Effector memory CD4-positive, alpha-beta T cell (primary cell): ENCODE measurements around the gene CENPI.
"Not testable (repeated sequence)": the region's sequence is repeated elsewhere in the genome, so short reads cannot be mapped to it uniquely, and the experiment has no call there.

Experiments used
- DNase-seq, 3 donors: peaks; one replicate each; pipeline ENCODE4 v3.0.0-alpha.2; 2020
- H3K27ac ChIP-seq: 2 replicates; pipeline ENCODE4 v1.7.0; 2013; ENCODE audit warnings: mild to moderate bottlenecking, low read length, moderate library complexity; ENCODE audit not compliant: insufficient read depth, poor library complexity, severe bottlenecking
- H3K27me3 ChIP-seq: replicated peaks from 2 replicates; pipeline ENCODE4 v1.7.0; 2013; ENCODE audit warnings: mild to moderate bottlenecking, low read length; ENCODE audit not compliant: insufficient read depth, control insufficient read depth, poor library complexity, severe bottlenecking
- H3K36me3 ChIP-seq: 2 replicates; pipeline ENCODE4 v1.7.0; 2013; ENCODE audit warnings: mild to moderate bottlenecking, low read length, moderate library complexity; ENCODE audit not compliant: control insufficient read depth, insufficient read depth
- H3K4me1 ChIP-seq: 2 replicates; pipeline ENCODE4 v1.7.0; 2013; ENCODE audit warnings: low read length, mild to moderate bottlenecking; ENCODE audit not compliant: control insufficient read depth, insufficient read depth, poor library complexity, severe bottlenecking
- H3K4me3 ChIP-seq: 2 replicates; pipeline ENCODE4 v1.7.0; 2013; ENCODE audit warnings: low read length, low read depth, mild to moderate bottlenecking; ENCODE audit not compliant: insufficient read depth, poor library complexity, severe bottlenecking
- H3K9me3 ChIP-seq: 2 replicates; pipeline ENCODE4 v1.7.0; 2013; ENCODE audit warnings: mild to moderate bottlenecking, low read length, moderate library complexity; ENCODE audit not compliant: control insufficient read depth
- total RNA-seq, 3 donors: gene quantifications; one replicate each; lab custom pipeline; 2026; lab: John Stamatoyannopoulos, UW

The CENPI gene, protein sequence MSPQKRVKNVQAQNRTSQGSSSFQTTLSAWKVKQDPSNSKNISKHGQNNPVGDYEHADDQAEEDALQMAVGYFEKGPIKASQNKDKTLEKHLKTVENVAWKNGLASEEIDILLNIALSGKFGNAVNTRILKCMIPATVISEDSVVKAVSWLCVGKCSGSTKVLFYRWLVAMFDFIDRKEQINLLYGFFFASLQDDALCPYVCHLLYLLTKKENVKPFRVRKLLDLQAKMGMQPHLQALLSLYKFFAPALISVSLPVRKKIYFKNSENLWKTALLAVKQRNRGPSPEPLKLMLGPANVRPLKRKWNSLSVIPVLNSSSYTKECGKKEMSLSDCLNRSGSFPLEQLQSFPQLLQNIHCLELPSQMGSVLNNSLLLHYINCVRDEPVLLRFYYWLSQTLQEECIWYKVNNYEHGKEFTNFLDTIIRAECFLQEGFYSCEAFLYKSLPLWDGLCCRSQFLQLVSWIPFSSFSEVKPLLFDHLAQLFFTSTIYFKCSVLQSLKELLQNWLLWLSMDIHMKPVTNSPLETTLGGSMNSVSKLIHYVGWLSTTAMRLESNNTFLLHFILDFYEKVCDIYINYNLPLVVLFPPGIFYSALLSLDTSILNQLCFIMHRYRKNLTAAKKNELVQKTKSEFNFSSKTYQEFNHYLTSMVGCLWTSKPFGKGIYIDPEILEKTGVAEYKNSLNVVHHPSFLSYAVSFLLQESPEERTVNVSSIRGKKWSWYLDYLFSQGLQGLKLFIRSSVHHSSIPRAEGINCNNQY
- 0.77 to 1.0 (median 0.96) reads per million in 3 donors for total RNA-seq

GRCh38 chrX:101097546-101098453 lies at the start of gene CENPI:
TSS of gene CENPI (plus strand) at chrX:101098204. CDS start at chrX:101101071, 2,867 bp downstream.
- H3K27ac ChIP-seq, result peak within 1 kb of the TSS; percentile 75

GRCh38 chrX:101051153-101051548 lies 46.9 kb upstream of the CENPI start:
- Histone ChIP-seq H3K4me3 (peak overlapping the region; percentile 68), H3K27me3 (no peaks in the 10 kb centered on the region), H3K4me1 (peaks cover 8% of the 10 kb centered on the region), H3K36me3 (no peaks in the 10 kb centered on the region), H3K27ac (peak overlapping the region; percentile 91), H3K9me3 (no peaks in the 10 kb centered on the region)
- no peak for DNase-seq

More at GRCh38 chrX:101097546-101098453, at the start of gene CENPI:
- Histone ChIP-seq H3K36me3 (no peaks in the 10 kb centered on the region), H3K9me3 (no peaks in the 10 kb centered on the region), H3K4me3 (peak within 1 kb of the TSS; percentile 51), H3K4me1 (no peaks in the 10 kb centered on the region), H3K27me3 (no peaks in the 10 kb centered on the region)
- peak; percentile 88 to 89 (median 89) for DNase-seq

DNA sequence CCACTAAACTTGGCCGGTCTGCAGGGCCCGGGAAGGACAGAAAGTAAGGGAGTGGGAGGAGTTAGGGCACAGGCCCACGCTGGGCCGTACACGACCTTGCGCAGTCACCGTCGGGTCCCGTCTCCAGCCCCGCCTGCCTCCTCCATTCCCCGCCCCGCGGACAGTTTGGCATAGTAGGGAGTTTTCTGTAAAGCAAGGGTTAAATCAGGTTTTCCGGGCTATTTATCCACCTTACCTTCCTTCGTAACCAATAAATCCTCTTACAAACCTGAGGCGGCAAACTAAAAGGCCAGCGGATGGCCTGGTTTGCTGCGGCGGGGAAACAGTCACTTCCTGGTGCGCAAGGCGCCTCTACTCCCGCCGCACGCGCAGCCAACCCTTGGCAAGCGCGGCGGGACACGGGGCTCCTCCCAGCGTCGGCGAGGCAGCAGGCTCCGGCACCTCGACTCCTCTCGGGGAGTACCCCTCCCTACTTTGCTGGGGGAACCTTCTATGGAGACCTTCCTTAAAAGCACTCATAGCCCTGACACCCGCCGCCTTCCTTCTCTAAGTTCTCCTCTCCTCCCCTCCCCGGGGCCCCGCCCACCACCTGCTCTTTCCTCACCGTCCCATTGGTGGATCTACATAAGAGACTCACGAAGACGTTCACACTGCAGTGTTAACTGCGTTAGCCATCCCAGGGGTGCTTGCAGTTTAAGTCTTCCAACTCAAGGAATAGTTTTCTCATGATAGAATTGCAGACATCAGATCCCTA lies 46.3 kb upstream of the CENPI start, which contains the start of gene TRMT2B:
TSS of gene TRMT2B (minus strand) at position 563 of the 754 bp plus-strand sequence. CDS start 9,822 bp downstream, outside the sequence.
- Histone ChIP-seq H3K4me3 (peak within 1 kb of the TSS; percentile 68), H3K4me1 (peaks cover 8% of the 10 kb centered on the region), H3K27me3 (no peaks in the 10 kb centered on the region), H3K36me3 (no peaks in the 10 kb centered on the region), H3K9me3 (no peaks in the 10 kb centered on the region), H3K27ac (peak within 1 kb of the TSS; percentile 91)
- DNase-seq, result peak; percentile 55 to 69 (median 68)

DNA sequence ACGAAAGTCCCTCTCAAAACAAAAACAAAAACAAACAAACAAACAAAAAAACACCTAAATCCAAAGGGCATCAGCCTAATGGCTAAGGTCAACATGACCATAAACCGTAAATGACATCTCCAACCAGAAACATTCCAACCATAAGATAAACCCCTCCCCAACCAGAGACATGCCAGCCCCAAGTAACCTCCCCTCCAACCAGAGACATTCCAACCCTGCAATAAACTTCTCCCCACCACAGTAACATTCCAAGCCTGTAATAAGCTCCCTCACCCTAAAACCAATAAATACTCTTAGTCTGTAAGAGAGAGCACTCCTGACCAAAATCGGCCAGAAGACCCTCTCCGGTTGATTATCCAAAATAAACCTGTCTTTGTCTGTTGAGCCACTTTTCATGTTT lies 41.5 kb upstream of the CENPI start:
- H3K4me1 ChIP-seq, H3K9me3 ChIP-seq, H3K27me3 ChIP-seq, H3K27ac ChIP-seq, DNase-seq, H3K36me3 ChIP-seq, H3K4me3 ChIP-seq: not testable (repeated sequence)

GRCh38 chrX:101057093-101057714 lies 40.8 kb upstream of the CENPI start:
- Histone ChIP-seq H3K27ac (no peak overlapping the region), H3K4me1 (peaks cover 2% of the 10 kb centered on the region), H3K36me3 (no peaks in the 10 kb centered on the region), H3K27me3 (no peaks in the 10 kb centered on the region), H3K9me3 (no peaks in the 10 kb centered on the region), H3K4me3 (no peak overlapping the region)
- DNase-seq, result no peak

GRCh38 chrX:101062176-101062575 lies 35.8 kb upstream of the CENPI start:
- Histone ChIP-seq H3K4me1 (no peaks in the 10 kb centered on the region), H3K9me3 (no peaks in the 10 kb centered on the region), H3K27me3 (no peaks in the 10 kb centered on the region), H3K4me3 (no peak overlapping the region), H3K27ac (no peak overlapping the region), H3K36me3 (no peaks in the 10 kb centered on the region)
- DNase-seq, result no peak

- no peaks in the 10 kb centered on the region for H3K4me1 ChIP-seq
- H3K36me3 ChIP-seq, result no peaks in the 10 kb centered on the region
- H3K9me3 ChIP-seq, result no peaks in the 10 kb centered on the region
- H3K27ac ChIP-seq, result no peak overlapping the region
- no peak overlapping the region for H3K4me3 ChIP-seq
- no peak for DNase-seq
- no peaks in the 10 kb centered on the region for H3K27me3 ChIP-seq
Observed at GRCh38 chrX:101071582-101071981, 26.4 kb upstream of the CENPI start.

- no peak for DNase-seq
- no peak within 1 kb of the TSS for H3K27ac ChIP-seq
- no peaks in the 10 kb centered on the region for H3K27me3 ChIP-seq
- no peaks in the 10 kb centered on the region for H3K36me3 ChIP-seq
- H3K4me3 ChIP-seq, result no peak within 1 kb of the TSS
- H3K4me1 ChIP-seq, result no peaks in the 10 kb centered on the region
- H3K9me3 ChIP-seq, result no peaks in the 10 kb centered on the region
Observed at GRCh38 chrX:101078716-101079598, 19.0 kb upstream of the CENPI start, which contains the start of gene TMEM35A. TSS of gene TMEM35A (plus strand) at chrX:101078879. CDS start at chrX:101079003, 124 bp downstream.
